HG02973 (cell line): ENCODE data around the gene PLEKHB2.
"Not testable (repeated sequence)": the region's sequence is repeated elsewhere in the genome, so short reads cannot be mapped to it uniquely, and the experiment has no call there.

Source experiments
- ATAC-seq: cut with Tn5 transposase; IDR thresholded peaks from one replicate; pipeline ENCODE4 v1.9.1; 2021; ENCODE audit warnings: moderate library complexity; ENCODE audit not compliant: unreplicated experiment

The PLEKHB2 gene

GRCh38 chr2:131105156-131105949, at the start of gene PLEKHB2:
Gene PLEKHB2 (plus strand): TSS chr2:131105336. CDS start chr2:131120942, 15,606 bp downstream.
- peak; percentile 74 for ATAC-seq

DNA sequence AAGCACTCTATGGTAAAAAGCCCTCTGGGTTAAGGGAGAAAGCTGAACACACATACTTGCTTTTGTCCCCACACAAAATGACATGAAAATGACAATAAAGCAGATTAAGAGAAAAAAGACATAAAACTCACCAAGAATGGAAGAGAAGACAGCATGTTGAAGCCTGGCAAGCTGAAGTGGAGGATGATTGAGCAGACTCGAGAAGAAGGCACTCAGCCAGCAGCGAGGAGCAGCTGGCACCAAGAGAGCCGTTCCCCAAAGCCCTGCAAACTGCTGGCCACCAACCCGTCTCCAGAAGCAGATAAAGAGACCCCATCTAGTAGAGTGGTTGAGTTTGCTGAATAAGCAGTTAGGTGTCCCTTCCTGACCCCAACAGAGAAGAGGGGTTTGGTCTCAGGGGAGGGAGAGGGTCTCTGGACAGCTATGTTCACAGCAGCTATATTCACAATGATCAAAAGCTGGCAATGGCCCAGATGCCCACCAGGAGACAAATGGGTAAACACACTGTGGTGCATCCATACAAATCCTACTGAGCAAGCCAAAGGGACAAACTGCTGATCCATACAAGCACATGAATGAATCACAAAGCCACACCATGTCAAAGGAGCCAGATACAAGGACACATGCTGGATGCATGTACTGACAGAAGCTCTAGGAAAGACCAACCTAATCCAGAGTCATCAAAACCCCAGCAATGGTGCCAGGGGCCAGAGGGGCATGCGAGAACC, 48.8 kb upstream of the PLEKHB2 start:
- no peak for ATAC-seq

DNA sequence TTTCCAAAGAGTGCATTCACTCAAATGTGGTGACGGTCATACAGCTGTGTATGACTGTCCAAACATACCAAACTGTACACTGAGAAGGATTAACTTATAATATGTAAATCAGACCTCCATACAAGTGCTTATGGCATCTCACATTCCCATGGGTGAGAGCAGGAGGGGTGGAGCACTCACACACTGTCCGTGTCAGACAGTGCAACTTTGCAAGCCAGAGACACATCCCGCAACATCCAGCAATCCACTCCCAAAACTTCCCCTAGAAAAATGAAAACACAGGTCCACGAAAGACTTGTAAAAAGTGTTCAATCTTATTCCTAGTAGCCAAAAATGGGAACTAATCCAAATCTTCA, 48.2 kb upstream of the PLEKHB2 start:
- no peak for ATAC-seq

DNA sequence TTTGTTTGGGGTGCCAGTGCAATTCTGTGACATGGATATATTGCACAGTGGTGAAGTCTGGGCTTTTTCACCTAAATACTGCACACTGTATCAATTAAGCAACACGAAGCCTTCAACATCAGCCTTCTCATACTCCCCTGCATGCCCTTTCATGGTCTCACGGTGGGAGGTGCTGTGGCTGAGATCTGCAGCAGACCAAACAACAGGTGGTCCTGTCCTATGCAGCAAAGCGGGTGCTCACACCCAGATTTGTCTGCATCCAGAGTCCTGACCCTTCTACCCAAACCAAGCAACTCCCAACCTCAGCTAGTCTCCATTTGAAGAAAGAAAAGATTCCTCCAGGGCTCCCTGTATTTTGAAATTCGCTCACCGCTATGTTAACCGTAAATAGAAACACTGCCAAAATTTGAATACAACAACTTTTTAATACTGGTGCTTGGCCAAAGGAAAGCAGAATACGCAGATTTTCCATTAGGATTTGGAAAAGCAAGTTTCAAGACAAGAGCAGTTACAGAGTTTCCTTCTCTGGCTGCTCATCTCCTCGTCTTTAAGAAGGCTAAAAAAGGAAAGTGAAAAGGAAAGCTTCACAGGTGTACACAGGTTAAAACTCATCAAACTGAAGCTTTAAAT, 46.8 kb upstream of the PLEKHB2 start:
- ATAC-seq = no peak

DNA sequence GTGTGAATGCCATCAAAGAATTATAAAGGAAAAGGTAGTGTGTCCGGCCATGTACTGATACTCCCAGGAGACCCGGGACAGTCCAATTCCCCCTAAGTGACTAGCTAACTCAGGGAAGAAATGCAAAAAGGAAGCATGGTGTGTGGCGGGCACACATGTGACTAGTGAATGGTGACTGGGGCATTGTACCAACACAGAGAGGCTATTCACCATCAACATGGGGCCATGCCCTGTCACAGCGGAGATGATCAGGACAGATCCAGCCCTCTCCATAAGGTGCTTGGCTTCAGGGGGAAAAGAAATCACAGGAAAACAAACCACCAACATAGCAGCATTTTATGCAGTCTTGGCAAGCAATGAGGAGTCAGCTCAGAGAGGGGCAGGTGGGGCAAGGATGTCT, 46.2 kb upstream of the PLEKHB2 start:
- ATAC-seq = no peak

DNA sequence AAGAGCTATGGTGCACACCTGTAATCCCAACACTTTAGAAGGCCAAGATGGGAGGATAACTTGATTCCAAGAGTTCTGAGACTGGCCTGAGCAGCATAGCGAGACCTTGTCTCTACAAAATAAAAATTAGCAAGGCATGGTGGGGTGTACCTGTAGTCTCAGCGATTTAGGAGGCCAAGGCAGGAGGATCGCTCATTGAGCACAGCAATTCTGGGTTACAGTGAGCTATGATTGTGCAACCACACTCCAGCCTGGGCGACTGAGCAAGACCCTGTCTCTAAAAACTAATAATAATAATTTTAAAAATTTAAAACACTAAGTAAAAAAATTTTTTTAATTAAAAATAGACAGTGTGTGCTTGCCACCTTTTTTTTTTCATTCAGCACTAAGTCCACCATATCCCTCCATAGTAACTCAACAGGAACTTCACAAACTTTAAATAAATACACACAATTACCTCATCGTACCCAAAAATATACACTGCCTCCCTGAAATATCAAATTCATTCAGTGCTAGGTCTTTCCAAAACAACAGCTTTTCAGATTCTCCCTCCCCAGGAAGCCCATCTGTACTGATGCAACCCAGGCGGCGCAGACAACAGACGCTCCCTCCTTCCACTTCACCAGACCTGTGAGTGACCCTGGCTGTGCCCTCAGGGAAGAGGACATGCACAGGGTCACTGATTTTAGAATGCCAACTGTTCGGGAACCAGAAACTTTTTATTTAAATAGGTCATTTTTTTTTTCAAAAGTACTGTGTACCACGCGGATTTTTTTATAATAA, 41.4 kb upstream of the PLEKHB2 start:
- no peak for ATAC-seq

DNA sequence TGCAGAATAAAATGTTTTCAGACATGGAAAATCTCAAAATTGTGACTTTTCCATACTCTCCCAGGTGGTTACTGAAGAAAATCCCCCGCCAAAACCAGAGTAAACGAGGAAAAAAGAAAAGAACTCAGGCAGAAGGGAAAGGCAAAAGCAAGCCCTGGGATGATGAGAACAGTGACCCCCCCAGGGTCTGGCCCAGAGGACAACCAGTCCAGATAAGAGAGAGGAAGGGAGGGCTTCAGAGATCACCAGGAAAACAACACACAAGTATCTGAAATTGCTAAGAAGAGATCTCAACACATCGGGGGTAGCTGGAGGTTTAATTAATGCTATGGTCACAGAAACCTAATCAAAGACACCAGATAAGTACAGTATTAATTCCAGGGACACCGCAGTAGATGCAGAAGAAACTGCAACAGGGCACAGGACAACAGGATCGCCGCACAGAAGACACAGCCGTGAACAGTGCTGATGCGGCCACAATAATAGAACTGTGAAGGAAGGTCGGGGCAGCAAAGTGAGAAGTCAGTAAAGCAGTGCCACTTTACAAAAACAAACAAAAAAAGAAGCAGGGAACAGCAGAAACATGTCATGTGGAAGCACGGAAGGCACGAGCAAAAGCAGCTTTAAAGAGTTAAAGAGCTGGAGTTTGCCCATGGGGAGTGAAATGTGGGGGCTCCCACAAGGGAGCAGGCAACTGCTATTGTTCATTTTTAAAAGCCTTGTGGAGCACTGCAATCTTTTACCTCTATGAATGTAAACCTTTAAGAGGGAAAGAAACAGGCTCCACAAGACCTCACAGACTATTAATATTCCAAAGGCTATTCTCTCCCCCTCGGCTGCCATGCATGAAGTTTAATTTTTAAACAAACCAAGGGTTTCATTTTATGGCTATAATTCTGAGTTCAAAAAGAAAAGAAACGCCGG, 40.3 kb upstream of the PLEKHB2 start:
- no peak for ATAC-seq

- ATAC-seq = no peak
Measured at GRCh38 chr2:131067465-131068125, 37.5 kb upstream of the PLEKHB2 start.

DNA sequence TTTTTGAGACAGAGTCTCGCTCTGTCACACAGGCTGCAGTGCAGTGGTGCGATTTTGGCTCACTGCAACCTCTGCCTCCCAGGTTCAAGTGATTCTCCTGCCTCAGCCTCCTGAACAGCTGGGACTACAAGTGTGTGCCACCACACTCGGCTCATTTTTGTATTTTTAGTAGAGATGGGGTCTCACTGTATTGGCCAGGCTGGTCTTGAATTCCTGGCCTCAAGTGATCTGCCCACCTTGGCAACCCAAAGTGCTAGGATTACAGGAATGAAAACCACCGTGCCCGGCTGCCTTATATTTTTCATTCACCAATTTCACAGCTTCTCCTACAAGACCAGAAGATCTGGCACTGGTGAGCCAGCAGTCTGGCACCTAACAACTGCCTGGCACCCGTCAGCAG, 37.0 kb upstream of the PLEKHB2 start:
- ATAC-seq = not testable (repeated sequence)

DNA sequence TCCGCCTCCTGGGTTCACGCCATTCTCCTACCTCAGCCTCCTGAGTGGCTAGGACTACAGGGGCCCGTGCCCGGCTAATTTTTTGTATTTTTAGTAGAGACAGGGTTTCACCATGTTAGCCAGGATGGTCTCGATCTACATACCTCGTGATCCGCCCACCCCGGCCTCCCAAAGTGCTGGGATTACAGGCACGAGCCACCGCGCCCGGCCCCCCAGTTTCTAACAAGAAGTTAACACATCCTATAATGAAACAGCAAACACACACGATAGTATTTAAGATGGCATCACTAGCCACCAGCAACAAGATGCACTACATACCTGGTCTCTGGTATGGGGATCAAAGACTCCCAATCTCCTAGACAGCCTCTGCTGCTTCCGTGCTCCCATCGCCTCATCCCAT, 29.6 kb upstream of the PLEKHB2 start:
- not testable (repeated sequence) for ATAC-seq

- ATAC-seq = no peak
Measured at GRCh38 chr2:131076707-131077106, 28.4 kb upstream of the PLEKHB2 start.

DNA sequence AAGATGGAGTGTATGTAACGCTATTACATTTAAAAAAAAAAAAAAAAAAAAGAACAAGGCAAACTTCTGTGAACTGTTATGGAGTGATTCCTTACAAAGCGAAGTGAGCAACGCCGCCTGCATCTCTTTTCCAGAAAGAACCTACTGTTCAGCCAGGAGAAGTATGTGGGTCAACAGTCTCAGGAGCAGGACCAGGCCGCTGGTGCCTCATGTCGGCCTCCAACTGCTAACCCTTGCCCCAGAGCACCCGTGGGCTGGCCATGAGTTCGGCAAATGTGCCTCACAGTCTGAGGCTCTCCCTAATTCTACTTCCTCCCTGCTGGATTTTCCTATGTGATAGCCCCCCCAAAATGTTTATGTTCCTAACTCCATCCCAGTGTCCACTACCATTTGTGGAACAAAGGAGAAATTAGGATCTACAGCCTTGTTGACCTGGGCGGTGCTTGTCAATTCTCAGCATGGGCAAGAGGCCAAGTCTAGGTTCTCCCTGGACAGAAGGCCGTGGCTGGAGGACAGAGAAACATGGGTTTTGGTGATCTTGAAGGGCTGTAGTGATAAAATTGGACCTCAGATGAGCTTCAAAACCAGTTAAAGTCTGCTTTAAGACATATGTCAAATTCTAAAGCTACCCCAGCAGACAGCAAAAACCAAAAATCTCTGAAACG, 27.8 kb upstream of the PLEKHB2 start:
- no peak for ATAC-seq

DNA sequence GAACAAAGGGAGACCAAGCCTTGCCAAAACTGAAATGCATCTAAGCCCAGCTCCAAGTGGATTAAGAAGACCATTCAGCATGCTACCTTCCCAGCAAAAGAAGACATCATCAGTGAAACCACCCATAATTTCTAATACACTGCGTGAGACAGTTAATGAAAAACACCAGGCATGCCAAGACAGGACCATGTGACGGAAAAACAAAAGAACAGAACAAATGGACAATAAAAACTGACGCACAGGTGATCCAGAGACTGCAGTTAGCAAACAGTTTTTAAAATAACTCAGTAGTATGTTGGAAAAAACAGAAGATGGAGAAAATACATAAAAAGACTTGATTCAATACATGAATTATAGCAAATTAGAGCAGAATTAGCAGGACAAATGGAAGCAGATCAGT, 27.2 kb upstream of the PLEKHB2 start:
- no peak for ATAC-seq

GRCh38 chr2:131079931-131080330, 25.2 kb upstream of the PLEKHB2 start:
- not testable (repeated sequence) for ATAC-seq

- no peak for ATAC-seq
Measured at GRCh38 chr2:131081190-131081589, 23.9 kb upstream of the PLEKHB2 start.

GRCh38 chr2:131085646-131086045, 19.5 kb upstream of the PLEKHB2 start:
- ATAC-seq = no peak

GRCh38 chr2:131092458-131093005, 12.6 kb upstream of the PLEKHB2 start:
- no peak for ATAC-seq

GRCh38 chr2:131093006-131093695, 12.0 kb upstream of the PLEKHB2 start, which contains the start of gene FAM168B:
Gene FAM168B (minus strand): TSS chr2:131093460. CDS start chr2:131082646, 10,814 bp downstream.
- ATAC-seq = peak; percentile 80
